ENCODE results near the gene MR1. TPM values are rescaled to one million over a fixed set of nuclear protein-coding genes. Genes with fewer than 3 reads are reported as not detected.

MR1 gene
- total RNA-seq, 4 donors from 2014 or later, result 11.9 to 39.3 (median 15.2) TPM

DNA sequence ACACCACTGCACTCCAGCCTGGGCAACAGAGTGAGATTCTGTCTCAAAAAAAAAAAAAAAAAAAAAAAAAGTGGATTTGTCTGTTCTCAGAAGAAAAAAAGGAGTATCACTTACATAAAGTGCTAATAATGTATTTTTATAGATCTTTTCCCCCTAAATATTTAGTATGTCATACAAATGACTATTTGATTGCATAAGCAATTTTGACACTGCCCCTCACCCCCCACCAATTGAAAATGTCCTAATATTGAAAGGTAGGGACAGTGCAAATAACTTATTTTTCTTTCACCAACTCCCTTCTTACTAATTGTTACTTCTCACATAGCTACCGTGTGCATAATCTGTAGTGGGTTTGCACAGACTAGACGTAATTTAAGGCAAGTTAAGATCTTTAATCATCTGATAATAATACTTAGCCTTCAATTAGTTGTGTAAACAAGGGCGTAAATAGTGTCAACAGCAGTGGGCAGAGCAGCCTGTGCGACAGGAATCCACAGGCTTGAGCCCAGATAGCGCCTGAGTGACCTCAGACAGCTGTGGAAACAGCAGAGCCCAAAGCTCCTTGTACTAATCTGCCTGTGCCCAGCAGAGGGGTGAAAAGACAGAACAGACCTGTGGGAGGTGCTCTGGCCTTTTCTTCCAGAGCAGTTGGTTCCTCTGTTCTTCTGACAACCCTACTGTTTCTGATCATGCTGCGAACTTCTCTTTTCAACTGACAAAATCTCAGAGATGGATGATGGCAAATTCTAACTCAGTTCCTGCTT, 50.2 kb downstream of the MR1 start:
- TF ChIP-seq, protein P1, sequence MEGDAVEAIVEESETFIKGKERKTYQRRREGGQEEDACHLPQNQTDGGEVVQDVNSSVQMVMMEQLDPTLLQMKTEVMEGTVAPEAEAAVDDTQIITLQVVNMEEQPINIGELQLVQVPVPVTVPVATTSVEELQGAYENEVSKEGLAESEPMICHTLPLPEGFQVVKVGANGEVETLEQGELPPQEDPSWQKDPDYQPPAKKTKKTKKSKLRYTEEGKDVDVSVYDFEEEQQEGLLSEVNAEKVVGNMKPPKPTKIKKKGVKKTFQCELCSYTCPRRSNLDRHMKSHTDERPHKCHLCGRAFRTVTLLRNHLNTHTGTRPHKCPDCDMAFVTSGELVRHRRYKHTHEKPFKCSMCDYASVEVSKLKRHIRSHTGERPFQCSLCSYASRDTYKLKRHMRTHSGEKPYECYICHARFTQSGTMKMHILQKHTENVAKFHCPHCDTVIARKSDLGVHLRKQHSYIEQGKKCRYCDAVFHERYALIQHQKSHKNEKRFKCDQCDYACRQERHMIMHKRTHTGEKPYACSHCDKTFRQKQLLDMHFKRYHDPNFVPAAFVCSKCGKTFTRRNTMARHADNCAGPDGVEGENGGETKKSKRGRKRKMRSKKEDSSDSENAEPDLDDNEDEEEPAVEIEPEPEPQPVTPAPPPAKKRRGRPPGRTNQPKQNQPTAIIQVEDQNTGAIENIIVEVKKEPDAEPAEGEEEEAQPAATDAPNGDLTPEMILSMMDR (IDR thresholded peaks at IDR 0.05; ENCODE audit: low read depth), result no peak

DNA sequence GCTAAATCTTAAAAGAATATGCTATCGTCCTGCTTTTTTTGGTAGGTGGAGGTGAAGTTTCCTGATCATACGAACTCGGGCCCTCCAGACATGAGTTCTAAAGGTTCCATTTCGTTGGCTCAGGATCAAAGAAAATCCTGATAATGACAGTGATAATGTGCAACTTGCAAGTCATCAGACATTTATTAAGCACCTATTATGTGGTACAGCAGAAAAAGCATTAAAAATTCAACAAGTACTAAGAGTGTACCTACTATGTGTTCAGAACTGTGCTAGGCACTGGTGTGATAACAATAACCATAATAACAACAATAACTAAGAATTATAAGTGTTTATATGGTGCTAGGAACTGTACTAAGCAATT, 50.8 kb downstream of the MR1 start:
- TF ChIP-seq, protein P1 (IDR thresholded peaks at IDR 0.05; ENCODE audit: low read depth), result no peak

DNA sequence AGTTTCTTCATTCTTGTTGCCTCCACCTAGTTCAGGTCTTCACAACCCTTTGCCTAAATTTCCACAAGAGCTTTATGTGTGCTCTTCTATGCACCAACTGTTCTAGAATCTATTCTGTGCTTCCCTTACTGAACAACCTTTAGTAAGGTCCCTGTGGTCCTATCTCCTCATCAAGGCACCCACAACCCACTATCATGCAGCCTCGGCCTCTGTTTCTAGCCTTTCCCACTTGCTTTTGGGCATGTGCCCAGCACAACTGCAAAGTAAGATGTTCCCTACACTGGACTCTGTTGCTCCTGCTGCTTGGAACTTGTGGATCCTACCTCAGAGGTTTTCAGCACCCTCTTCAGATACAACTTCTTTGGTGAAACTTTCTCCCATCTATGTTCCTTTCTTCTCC, 52.3 kb downstream of the MR1 start:
- TF ChIP-seq, protein P1 (IDR thresholded peaks at IDR 0.05; ENCODE audit: low read depth), result no peak

DNA sequence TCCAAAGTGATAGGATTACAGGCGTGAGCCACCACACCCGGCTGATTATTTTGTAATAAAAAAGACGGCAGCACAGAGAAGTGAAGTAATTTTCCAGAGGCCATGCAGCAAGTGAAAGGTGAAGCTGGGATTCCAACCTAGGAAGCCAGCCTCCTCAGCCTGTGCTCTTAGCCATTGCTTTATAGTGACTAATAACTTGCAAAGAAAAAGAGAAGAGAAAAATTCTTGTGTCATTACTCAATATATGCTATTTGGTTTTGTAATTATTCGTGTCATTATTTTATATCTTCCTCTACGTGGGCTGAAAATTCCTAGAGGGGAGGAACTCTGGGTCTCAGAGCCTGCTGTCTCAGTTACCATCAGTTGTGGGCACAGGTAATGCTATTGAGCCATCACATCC, 53.1 kb downstream of the MR1 start:
- TF ChIP-seq, protein P1 (IDR thresholded peaks at IDR 0.05; ENCODE audit: low read depth), result no peak

DNA sequence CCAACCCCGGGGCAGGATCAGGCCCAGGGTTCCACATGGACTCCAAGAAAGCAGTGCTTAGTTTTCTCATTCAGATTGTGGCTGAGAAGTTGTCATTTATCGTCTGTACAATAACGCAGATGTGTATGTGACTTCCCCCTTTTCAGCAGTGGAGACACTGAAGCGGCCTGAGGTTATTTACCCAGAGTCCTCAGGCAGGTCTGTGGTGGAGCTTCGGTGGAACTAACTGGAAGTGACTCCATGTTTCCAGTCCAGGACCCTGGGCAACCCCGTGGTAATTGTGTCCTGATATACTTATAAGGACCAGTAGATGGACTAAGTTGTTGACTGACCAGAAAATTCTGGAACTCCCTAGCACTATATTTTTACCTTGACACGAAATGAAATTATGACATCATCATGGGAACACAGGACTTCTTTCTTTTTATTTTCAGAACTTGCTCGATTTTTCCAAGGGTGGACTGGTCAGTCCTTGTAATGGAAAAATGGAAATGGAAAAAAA, 53.7 kb downstream of the MR1 start:
- TF ChIP-seq, protein P1 (IDR thresholded peaks at IDR 0.05; ENCODE audit: low read depth), result no peak

DNA sequence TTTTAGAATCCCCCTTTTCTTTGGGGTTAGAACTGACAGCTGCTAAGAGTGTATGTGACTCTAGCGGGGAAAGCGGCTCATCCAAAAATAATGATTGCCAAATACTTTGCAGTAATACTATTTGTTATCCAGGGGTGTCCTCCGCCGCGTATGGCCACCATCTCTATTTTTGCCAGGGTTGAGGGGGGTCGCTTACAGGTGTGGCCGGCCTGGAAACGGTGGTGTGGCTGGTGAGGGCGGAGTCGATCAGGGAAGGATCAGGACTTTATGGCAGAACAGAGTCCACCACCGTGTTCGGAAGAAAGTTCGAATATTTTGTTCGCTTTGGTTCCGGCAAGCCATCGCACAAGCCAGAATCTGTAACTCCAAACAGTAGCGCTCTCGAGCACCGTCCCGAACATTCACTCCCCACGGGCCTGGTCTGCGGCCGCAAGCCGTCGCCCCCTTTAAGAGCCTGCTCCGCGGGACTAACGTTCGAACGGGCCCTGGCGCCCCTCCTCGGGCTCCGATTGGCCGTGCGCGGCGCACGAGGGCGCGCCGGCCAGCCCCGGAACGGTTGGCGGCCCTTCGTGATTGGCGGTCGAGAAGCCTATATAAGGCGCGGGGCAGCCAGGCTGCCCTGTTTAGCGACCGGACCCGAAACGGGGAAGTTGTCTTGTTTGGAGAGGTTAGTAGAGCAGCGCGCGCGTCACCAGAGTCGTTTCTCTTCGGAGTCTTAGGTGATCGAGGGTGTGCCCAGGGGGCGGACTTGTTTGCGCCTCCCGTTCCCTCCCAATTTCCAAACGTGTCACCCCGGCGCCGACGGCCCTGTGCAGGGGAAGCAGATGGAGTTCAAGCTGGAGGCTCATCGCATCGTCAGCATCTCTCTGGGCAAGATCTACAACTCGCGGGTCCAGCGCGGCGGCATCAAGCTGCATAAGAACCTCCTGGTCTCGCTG, 54.6 kb downstream of the MR1 start, which contains the start of gene IER5:
IER5 (plus strand) TSS at position 622 of the 938 bp plus-strand sequence; CDS start at position 825, 203 bp downstream.
- TF ChIP-seq, protein P1 (IDR thresholded peaks at IDR 0.05; ENCODE audit: low read depth), result no peak

Measured in subcutaneous adipose tissue (tissue), 4 donors.